ENCODE measurements around the gene KCNIP1. TPM values are rescaled to one million over a fixed set of nuclear protein-coding genes. Genes with fewer than 3 reads are reported as not detected.

The KCNIP1 gene
- total RNA-seq, 1 donor, result not detected

- H3K4me1 ChIP-seq (ENCODE audit: insufficient read depth, low read length), result peaks cover 3% of the 10 kb centered on the region
- no peaks in the 10 kb centered on the region for H3K9me3 ChIP-seq (ENCODE audit: low read depth, low read length)
- no peak for DNase-seq (ENCODE audit: insufficient read length, low spot score, missing footprints)
- H4K20me1 ChIP-seq (ENCODE audit: insufficient read depth, low read length), result no peaks in the 10 kb centered on the region
- no peak overlapping the region for H3K4me2 ChIP-seq (ENCODE audit: insufficient read depth, low read length)
- H3K36me3 ChIP-seq (ENCODE audit: insufficient read depth, low read length), result no peaks in the 10 kb centered on the region
- H2AFZ ChIP-seq (ENCODE audit: low read length), result no peak overlapping the region
- H3K27me3 ChIP-seq (ENCODE audit: insufficient read depth, low read length), result peaks cover 4% of the 10 kb centered on the region
- no peak overlapping the region for H3K27ac ChIP-seq (ENCODE audit: low read depth, low read length)
- TF ChIP-seq CTCF (IDR thresholded peaks at IDR 0.05; ENCODE audit: extremely low read depth, low read depth, low read length), result no peak
- no peaks in the 10 kb centered on the region for H3K79me2 ChIP-seq (ENCODE audit: insufficient read depth, low read length)
- no peak overlapping the region for H3K4me3 ChIP-seq (ENCODE audit: insufficient read depth, low read length)
Observed at GRCh38 chr5:170551076-170551475, 47.3 kb downstream of the KCNIP1 start.

DNA sequence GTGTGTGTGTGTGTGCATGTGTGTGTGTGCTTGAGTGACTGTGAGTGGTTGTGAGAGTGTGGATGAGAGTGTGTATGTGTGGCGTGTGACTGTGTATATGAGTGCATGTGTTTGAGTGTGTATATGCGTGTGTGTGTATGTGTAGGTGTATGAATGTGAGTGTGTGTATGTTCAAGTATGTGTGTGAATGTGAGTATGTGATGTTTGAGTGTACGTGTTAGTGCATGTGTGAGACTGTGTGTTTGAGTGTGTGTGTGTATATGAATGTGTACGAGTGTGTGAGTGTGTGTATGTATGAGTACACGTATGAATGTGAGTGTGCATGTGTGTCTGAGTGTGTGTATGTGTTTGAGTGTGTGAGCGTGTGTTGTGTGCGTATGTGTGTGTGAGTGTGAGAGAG, 47.8 kb downstream of the KCNIP1 start:
- TF ChIP-seq CTCF (IDR thresholded peaks at IDR 0.05; ENCODE audit: extremely low read depth, low read depth, low read length), result no peak
- peaks cover 3% of the 10 kb centered on the region for H3K4me1 ChIP-seq (ENCODE audit: insufficient read depth, low read length)
- no peak overlapping the region for H3K27ac ChIP-seq (ENCODE audit: low read depth, low read length)
- H4K20me1 ChIP-seq (ENCODE audit: insufficient read depth, low read length), result no peaks in the 10 kb centered on the region
- no peak overlapping the region for H3K4me2 ChIP-seq (ENCODE audit: insufficient read depth, low read length)
- H3K36me3 ChIP-seq (ENCODE audit: insufficient read depth, low read length), result no peaks in the 10 kb centered on the region
- H3K27me3 ChIP-seq (ENCODE audit: insufficient read depth, low read length), result peaks cover 4% of the 10 kb centered on the region
- no peak for DNase-seq (ENCODE audit: insufficient read length, low spot score, missing footprints)
- H3K79me2 ChIP-seq (ENCODE audit: insufficient read depth, low read length), result no peaks in the 10 kb centered on the region
- H2AFZ ChIP-seq (ENCODE audit: low read length), result no peak overlapping the region
- H3K9me3 ChIP-seq (ENCODE audit: low read depth, low read length), result no peaks in the 10 kb centered on the region
- no peak overlapping the region for H3K4me3 ChIP-seq (ENCODE audit: insufficient read depth, low read length)

GRCh38 chr5:170552621-170553115, 48.8 kb downstream of the KCNIP1 start:
- Histone ChIP-seq H3K27me3 (ENCODE audit: insufficient read depth, low read length) (peaks cover 4% of the 10 kb centered on the region), H3K27ac (ENCODE audit: low read depth, low read length) (no peak overlapping the region), H3K4me3 (ENCODE audit: insufficient read depth, low read length) (no peak overlapping the region), H3K4me1 (ENCODE audit: insufficient read depth, low read length) (peaks cover 3% of the 10 kb centered on the region), H3K79me2 (ENCODE audit: insufficient read depth, low read length) (no peaks in the 10 kb centered on the region), H4K20me1 (ENCODE audit: insufficient read depth, low read length) (no peaks in the 10 kb centered on the region), H3K4me2 (ENCODE audit: insufficient read depth, low read length) (no peak overlapping the region), H3K9me3 (ENCODE audit: low read depth, low read length) (no peaks in the 10 kb centered on the region), H3K36me3 (ENCODE audit: insufficient read depth, low read length) (no peaks in the 10 kb centered on the region), H2AFZ (ENCODE audit: low read length) (no peak overlapping the region)
- DNase-seq (ENCODE audit: insufficient read length, low spot score, missing footprints), result peak; percentile 95
- no peak for TF ChIP-seq CTCF (IDR thresholded peaks at IDR 0.05; ENCODE audit: extremely low read depth, low read depth, low read length)

- H3K36me3 ChIP-seq (ENCODE audit: insufficient read depth, low read length), result no peaks in the 10 kb centered on the region
- no peak overlapping the region for H3K4me2 ChIP-seq (ENCODE audit: insufficient read depth, low read length)
Observed at GRCh38 chr5:170553218-170553617, 49.4 kb downstream of the KCNIP1 start.

More at GRCh38 chr5:170553218-170553617, 49.4 kb downstream of the KCNIP1 start:
- Histone ChIP-seq H2AFZ (ENCODE audit: low read length) (no peak overlapping the region), H4K20me1 (ENCODE audit: insufficient read depth, low read length) (no peaks in the 10 kb centered on the region), H3K79me2 (ENCODE audit: insufficient read depth, low read length) (no peaks in the 10 kb centered on the region), H3K4me1 (ENCODE audit: insufficient read depth, low read length) (peaks cover 3% of the 10 kb centered on the region), H3K4me3 (ENCODE audit: insufficient read depth, low read length) (no peak overlapping the region), H3K27me3 (ENCODE audit: insufficient read depth, low read length) (peaks cover 4% of the 10 kb centered on the region), H3K9me3 (ENCODE audit: low read depth, low read length) (no peaks in the 10 kb centered on the region), H3K27ac (ENCODE audit: low read depth, low read length) (no peak overlapping the region)
- no peak for TF ChIP-seq CTCF (IDR thresholded peaks at IDR 0.05; ENCODE audit: extremely low read depth, low read depth, low read length)
- no peak for DNase-seq (ENCODE audit: insufficient read length, low spot score, missing footprints)

All from osteoblast (primary cell).